Thyroid gland (tissue), 4 donors: Measurements from ENCODE around the gene GTF2IRD2.
"Not testable (repeated sequence)": the region's sequence is repeated elsewhere in the genome, so short reads cannot be mapped to it uniquely, and the experiment has no call there.

Source experiments
- CTCF ChIP-seq, 6 experiments: fragments of 200-600 bp in 3 of 6; fragments of 450-650 bp in 3 of 6; sonication (generic) in 3 of 6; IDR thresholded peaks; one replicate each; pipeline ENCODE4 v1.5.1; 2016 to 2019; ENCODE audit warnings: antibody characterized with exemption in 6 of 6, mild to moderate bottlenecking in 2 of 6, inconsistent platforms in 1 of 6, moderate library complexity in 1 of 6
- POLR2A ChIP-seq, 2 donors: fragments of 450-650 bp; IDR thresholded peaks; one replicate each; pipeline ENCODE4 v1.6.1; 2017; ENCODE audit warnings: antibody characterized with exemption in 2 of 2, mild to moderate bottlenecking in 2 of 2, moderate library complexity in 1 of 2

DNA sequence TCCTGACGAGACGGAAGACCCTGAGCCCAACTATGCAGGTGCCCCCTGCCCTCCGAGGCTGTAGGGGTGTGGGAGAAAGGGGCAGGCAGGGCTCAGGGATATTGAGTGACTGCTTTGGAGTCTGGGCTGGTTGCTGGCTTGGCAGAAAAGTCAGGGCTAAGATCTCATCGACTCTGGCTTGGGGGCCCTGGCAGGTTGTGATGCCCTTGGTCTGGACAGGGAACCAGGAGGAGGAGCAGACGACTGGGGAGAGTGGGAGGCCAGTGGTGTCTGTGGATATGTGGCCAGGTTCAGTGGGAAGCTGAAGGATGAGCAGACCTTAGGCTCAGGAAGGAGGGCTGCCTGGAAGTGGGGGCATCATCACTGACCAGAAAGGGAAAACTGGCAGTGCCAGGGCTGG lies 67.8 kb downstream of the GTF2IRD2 start:
- not testable (repeated sequence) for TF ChIP-seq CTCF, POLR2A (IDR thresholded peaks at IDR 0.05)
